Mesendoderm (in vitro differentiated cells): ENCODE results near the gene OR5W2. TPM values are rescaled to one million over a fixed set of nuclear protein-coding genes. Genes with fewer than 3 reads are reported as not detected.
"Not testable (repeated sequence)": the region's sequence is repeated elsewhere in the genome, so short reads cannot be mapped to it uniquely, and the experiment has no call there.

Experiments
- DNase-seq: peaks from one replicate; pipeline ENCODE4 v3.0.0; 2013
- H2AK5ac ChIP-seq: 2 replicates; pipeline ENCODE4 v1.6.1; 2013; ENCODE audit warnings: low read length, inconsistent platforms
- H2BK120ac ChIP-seq: 2 replicates; pipeline ENCODE4 v1.6.1; 2013; ENCODE audit warnings: low read depth, mild to moderate bottlenecking, low read length, moderate library complexity, mixed read lengths
- H2BK15ac ChIP-seq: replicated peaks from 2 replicates; pipeline ENCODE4 v1.6.1; 2013; ENCODE audit warnings: low read depth, mild to moderate bottlenecking, moderate library complexity
- H2BK5ac ChIP-seq: 2 replicates; pipeline ENCODE4 v1.6.1; 2013; ENCODE audit warnings: low read length, inconsistent platforms
- H3K18ac ChIP-seq: 2 replicates; pipeline ENCODE4 v1.6.1; 2013; ENCODE audit warnings: mild to moderate bottlenecking, low read length, mixed read lengths
- H3K23ac ChIP-seq: one replicate; pipeline ENCODE4 v1.6.1; 2013; ENCODE audit warnings: low read length
- H3K27ac ChIP-seq: 2 replicates; pipeline ENCODE4 v1.5.1; 2013; ENCODE audit warnings: low read depth, mild to moderate bottlenecking, inconsistent platforms, low read length, moderate library complexity
- H3K27me3 ChIP-seq: 2 replicates; pipeline ENCODE4 v1.6.1; 2013; ENCODE audit warnings: low read length, control low read depth, mild to moderate bottlenecking, inconsistent platforms; ENCODE audit not compliant: insufficient read depth, poor library complexity
- H3K36me3 ChIP-seq: 2 replicates; pipeline ENCODE4 v1.6.1; 2013; ENCODE audit warnings: low read length, inconsistent platforms; ENCODE audit not compliant: control insufficient read depth, insufficient read depth
- H3K4ac ChIP-seq: one replicate; pipeline ENCODE4 v1.6.1; 2013; ENCODE audit warnings: low read depth, mild to moderate bottlenecking, low read length, moderate library complexity
- H3K4me1 ChIP-seq: 2 replicates; pipeline ENCODE4 v1.6.1; 2013; ENCODE audit warnings: low read depth, low read length, inconsistent platforms; ENCODE audit not compliant: control insufficient read depth
- H3K4me2 ChIP-seq: 2 replicates; pipeline ENCODE4 v1.6.1; 2013; ENCODE audit warnings: low read length
- H3K4me3 ChIP-seq: 2 replicates; pipeline ENCODE4 v1.5.1; 2013; ENCODE audit warnings: mild to moderate bottlenecking, low read length
- H3K56ac ChIP-seq: one replicate; pipeline ENCODE4 v1.6.1; 2013; ENCODE audit warnings: low read length
- H3K79me1 ChIP-seq: 2 replicates; pipeline ENCODE4 v1.6.1; 2013; ENCODE audit warnings: low read length, inconsistent platforms
- H3K79me2 ChIP-seq: 2 replicates; pipeline ENCODE4 v1.6.1; 2013; ENCODE audit warnings: mild to moderate bottlenecking, low read length; ENCODE audit not compliant: control insufficient read depth, insufficient read depth
- H3K9ac ChIP-seq: 2 replicates; pipeline ENCODE4 v1.6.1; 2013; ENCODE audit warnings: low read length, inconsistent platforms
- H4K5ac ChIP-seq: one replicate; pipeline ENCODE4 v1.6.1; 2013; ENCODE audit warnings: low read length
- H4K8ac ChIP-seq: one replicate; pipeline ENCODE4 v1.6.1; 2013; ENCODE audit warnings: low read depth, mild to moderate bottlenecking, control low read depth, low read length, moderate library complexity
- WGBS: extraction: QIAGEN DNeasy Blood & Tissue Kit; methylation state at CpG from one replicate; pipeline ENCODE4 v1.1.7; 2013; ENCODE audit warnings: low lambda C conversion rate, missing lambda C conversion rate; ENCODE audit not compliant: insufficient coverage; ENCODE audit errors: extremely low coverage; 5-methylcytosine and 5-hydroxymethylcytosine counted together
- small RNA-seq: library from polyadenylated mRNA; stranded (forward); fragments of <200 nt; extraction: miRNeasy Mini kit (QIAGEN cat#:217004); gene quantifications from one replicate; pipeline ENCODE3, GENCODE V24; 2013; ENCODE audit not compliant: insufficient read depth

The OR5W2 gene

GRCh38 chr11:55872731-55873130, 41.7 kb downstream of the OR5W2 start:
- H3K9ac ChIP-seq, H3K4ac ChIP-seq, H4K8ac ChIP-seq, H4K5ac ChIP-seq, H3K79me1 ChIP-seq, H2AK5ac ChIP-seq, H3K27ac ChIP-seq, H2BK15ac ChIP-seq, H3K4me3 ChIP-seq, H3K4me2 ChIP-seq, H3K23ac ChIP-seq, H3K27me3 ChIP-seq, DNase-seq, H2BK5ac ChIP-seq, H3K56ac ChIP-seq, H3K18ac ChIP-seq, H3K4me1 ChIP-seq, H2BK120ac ChIP-seq, H3K79me2 ChIP-seq, H3K36me3 ChIP-seq: not testable (repeated sequence)
- WGBS: no CpG with 5 or more reads among the region's 33 CpGs

- not testable (repeated sequence) for H3K27me3 ChIP-seq, H3K9ac ChIP-seq, H3K79me1 ChIP-seq, H3K36me3 ChIP-seq, H3K18ac ChIP-seq, DNase-seq, H3K23ac ChIP-seq, H3K79me2 ChIP-seq, H4K5ac ChIP-seq, H3K4me1 ChIP-seq, H3K4ac ChIP-seq, H2BK15ac ChIP-seq, H2BK5ac ChIP-seq, H4K8ac ChIP-seq, H3K4me2 ChIP-seq, H3K4me3 ChIP-seq, H3K56ac ChIP-seq, H3K27ac ChIP-seq, H2AK5ac ChIP-seq, H2BK120ac ChIP-seq
- no CpG with 5 or more reads among the region's 4 CpGs for WGBS
These were observed 47.0 kb downstream of the OR5W2 start for GRCh38 chr11:55867354-55867753.

Small RNAs within 50 kb of the gene (small RNA-seq; reads per million reads assigned to genes)
- gene AC036111.3: not detected
